ENCODE measurements around the gene THRA. TPM values are rescaled to one million over a fixed set of nuclear protein-coding genes. Genes with fewer than 3 reads are reported as not detected.
A peak's percentile ranks its signal among the peaks of the same experiment; 100 is the strongest.

THRA gene
- total and polyA plus RNA-seq, 2 of the 8 experiments (the other 6 are each of a cell fraction or from before 2014, with no cell fraction given), result 6.4 to 10.2 TPM

DNA sequence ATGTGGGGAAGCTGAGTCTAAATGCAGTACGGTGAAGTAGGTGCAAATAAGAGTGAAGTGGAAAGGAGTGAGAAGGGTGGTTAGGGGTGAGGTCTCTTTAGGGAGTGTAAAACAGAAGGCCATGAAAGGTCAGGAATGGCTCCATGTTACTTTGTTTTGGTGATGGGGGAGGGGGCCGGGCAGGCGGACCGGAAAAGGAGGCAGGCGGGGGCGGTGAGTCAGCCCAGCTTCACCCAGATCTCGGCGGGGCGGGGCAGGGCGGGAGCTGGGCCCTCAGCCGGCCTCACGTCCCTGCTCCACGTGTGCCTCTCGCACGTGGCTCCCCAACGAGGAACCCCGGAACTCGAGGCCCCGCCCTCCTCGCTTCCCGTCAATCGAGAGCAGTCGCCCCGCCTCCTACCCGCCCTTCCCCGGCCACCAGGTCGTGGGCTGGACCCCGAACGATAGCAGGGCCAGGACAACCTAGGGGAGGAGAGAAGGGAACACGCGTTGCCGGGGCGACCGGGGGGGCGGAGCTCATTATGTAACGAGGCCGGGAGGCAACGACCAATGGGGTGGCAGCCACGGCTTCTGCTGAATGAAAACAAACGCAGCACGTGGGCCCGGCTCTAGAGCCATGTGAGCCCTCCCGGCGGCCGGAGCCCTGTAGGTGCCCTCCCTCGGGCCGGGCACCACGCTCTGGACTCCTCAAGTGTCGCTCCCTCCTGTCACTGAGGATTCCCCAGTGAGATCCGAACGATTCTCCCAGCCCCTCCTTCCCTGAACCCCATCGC lies 36.3 kb downstream of the THRA start (continued):
- TF ChIP-seq, protein P1, sequence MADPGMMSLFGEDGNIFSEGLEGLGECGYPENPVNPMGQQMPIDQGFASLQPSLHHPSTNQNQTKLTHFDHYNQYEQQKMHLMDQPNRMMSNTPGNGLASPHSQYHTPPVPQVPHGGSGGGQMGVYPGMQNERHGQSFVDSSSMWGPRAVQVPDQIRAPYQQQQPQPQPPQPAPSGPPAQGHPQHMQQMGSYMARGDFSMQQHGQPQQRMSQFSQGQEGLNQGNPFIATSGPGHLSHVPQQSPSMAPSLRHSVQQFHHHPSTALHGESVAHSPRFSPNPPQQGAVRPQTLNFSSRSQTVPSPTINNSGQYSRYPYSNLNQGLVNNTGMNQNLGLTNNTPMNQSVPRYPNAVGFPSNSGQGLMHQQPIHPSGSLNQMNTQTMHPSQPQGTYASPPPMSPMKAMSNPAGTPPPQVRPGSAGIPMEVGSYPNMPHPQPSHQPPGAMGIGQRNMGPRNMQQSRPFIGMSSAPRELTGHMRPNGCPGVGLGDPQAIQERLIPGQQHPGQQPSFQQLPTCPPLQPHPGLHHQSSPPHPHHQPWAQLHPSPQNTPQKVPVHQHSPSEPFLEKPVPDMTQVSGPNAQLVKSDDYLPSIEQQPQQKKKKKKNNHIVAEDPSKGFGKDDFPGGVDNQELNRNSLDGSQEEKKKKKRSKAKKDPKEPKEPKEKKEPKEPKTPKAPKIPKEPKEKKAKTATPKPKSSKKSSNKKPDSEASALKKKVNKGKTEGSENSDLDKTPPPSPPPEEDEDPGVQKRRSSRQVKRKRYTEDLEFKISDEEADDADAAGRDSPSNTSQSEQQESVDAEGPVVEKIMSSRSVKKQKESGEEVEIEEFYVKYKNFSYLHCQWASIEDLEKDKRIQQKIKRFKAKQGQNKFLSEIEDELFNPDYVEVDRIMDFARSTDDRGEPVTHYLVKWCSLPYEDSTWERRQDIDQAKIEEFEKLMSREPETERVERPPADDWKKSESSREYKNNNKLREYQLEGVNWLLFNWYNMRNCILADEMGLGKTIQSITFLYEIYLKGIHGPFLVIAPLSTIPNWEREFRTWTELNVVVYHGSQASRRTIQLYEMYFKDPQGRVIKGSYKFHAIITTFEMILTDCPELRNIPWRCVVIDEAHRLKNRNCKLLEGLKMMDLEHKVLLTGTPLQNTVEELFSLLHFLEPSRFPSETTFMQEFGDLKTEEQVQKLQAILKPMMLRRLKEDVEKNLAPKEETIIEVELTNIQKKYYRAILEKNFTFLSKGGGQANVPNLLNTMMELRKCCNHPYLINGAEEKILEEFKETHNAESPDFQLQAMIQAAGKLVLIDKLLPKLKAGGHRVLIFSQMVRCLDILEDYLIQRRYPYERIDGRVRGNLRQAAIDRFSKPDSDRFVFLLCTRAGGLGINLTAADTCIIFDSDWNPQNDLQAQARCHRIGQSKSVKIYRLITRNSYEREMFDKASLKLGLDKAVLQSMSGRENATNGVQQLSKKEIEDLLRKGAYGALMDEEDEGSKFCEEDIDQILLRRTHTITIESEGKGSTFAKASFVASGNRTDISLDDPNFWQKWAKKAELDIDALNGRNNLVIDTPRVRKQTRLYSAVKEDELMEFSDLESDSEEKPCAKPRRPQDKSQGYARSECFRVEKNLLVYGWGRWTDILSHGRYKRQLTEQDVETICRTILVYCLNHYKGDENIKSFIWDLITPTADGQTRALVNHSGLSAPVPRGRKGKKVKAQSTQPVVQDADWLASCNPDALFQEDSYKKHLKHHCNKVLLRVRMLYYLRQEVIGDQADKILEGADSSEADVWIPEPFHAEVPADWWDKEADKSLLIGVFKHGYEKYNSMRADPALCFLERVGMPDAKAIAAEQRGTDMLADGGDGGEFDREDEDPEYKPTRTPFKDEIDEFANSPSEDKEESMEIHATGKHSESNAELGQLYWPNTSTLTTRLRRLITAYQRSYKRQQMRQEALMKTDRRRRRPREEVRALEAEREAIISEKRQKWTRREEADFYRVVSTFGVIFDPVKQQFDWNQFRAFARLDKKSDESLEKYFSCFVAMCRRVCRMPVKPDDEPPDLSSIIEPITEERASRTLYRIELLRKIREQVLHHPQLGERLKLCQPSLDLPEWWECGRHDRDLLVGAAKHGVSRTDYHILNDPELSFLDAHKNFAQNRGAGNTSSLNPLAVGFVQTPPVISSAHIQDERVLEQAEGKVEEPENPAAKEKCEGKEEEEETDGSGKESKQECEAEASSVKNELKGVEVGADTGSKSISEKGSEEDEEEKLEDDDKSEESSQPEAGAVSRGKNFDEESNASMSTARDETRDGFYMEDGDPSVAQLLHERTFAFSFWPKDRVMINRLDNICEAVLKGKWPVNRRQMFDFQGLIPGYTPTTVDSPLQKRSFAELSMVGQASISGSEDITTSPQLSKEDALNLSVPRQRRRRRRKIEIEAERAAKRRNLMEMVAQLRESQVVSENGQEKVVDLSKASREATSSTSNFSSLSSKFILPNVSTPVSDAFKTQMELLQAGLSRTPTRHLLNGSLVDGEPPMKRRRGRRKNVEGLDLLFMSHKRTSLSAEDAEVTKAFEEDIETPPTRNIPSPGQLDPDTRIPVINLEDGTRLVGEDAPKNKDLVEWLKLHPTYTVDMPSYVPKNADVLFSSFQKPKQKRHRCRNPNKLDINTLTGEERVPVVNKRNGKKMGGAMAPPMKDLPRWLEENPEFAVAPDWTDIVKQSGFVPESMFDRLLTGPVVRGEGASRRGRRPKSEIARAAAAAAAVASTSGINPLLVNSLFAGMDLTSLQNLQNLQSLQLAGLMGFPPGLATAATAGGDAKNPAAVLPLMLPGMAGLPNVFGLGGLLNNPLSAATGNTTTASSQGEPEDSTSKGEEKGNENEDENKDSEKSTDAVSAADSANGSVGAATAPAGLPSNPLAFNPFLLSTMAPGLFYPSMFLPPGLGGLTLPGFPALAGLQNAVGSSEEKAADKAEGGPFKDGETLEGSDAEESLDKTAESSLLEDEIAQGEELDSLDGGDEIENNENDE (IDR thresholded peaks at IDR 0.05; ENCODE audit: insufficient replicate concordance, low read length), result no peak
- TF ChIP-seq SP4 (IDR thresholded peaks at IDR 0.05; ENCODE audit: low read length), result peak; percentile 88; the same call in 1 of the 2 replicates
- peak in 1 of 2 experiments; percentile 75; a peak in 1 of 4 replicates for TF ChIP-seq HDAC2 (IDR thresholded peaks at IDR 0.05; ENCODE audit: borderline replicate concordance in 1 of 2, low read depth in 2 of 2, low read length in 2 of 2)
- TF ChIP-seq, protein P2, sequence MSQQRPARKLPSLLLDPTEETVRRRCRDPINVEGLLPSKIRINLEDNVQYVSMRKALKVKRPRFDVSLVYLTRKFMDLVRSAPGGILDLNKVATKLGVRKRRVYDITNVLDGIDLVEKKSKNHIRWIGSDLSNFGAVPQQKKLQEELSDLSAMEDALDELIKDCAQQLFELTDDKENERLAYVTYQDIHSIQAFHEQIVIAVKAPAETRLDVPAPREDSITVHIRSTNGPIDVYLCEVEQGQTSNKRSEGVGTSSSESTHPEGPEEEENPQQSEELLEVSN (IDR thresholded peaks at IDR 0.05), result peak; percentile 95
- TF ChIP-seq SAP30 (IDR thresholded peaks at IDR 0.05; ENCODE audit: insufficient read depth, insufficient replicate concordance, low read length), result peak; percentile 36

Measured in H1 (cell line).